Ishikawa (cell line): ENCODE data around the gene RETSAT.

ENCODE experiments used
- CEBPB ChIP-seq: IDR thresholded peaks from 2 replicates; pipeline ENCODE4 v1.6.1; 2012
- CREB1 ChIP-seq: IDR thresholded peaks from 2 replicates; pipeline ENCODE4 v1.6.1; 2012; ENCODE audit warnings: low read depth
- EGR1 ChIP-seq: IDR thresholded peaks from 2 replicates; pipeline ENCODE4 v1.6.1; 2012
- EP300 ChIP-seq: IDR thresholded peaks from 2 replicates; pipeline ENCODE4 v1.6.1; 2012; ENCODE audit warnings: borderline replicate concordance
- FOXM1 ChIP-seq: IDR thresholded peaks from 2 replicates; pipeline ENCODE4 v1.6.1; 2012; ENCODE audit warnings: low read depth, borderline replicate concordance
- NFIC ChIP-seq: IDR thresholded peaks from 2 replicates; pipeline ENCODE4 v1.6.1; 2012
- RAD21 ChIP-seq: IDR thresholded peaks from 2 replicates; pipeline ENCODE4 v1.6.1; 2012; ENCODE audit warnings: low read depth
- TAF1 ChIP-seq: IDR thresholded peaks from 2 replicates; pipeline ENCODE4 v1.6.1; 2012; ENCODE audit warnings: low read depth, mild to moderate bottlenecking
- TCF12 ChIP-seq: IDR thresholded peaks from 2 replicates; pipeline ENCODE4 v1.6.1; 2012; ENCODE audit warnings: low read depth
- TEAD4 ChIP-seq: IDR thresholded peaks from 2 replicates; pipeline ENCODE4 v1.6.1; 2012
- YY1 ChIP-seq: IDR thresholded peaks from 2 replicates; pipeline ENCODE4 v1.6.1; 2012; ENCODE audit warnings: low read depth
- ZBTB7A ChIP-seq: IDR thresholded peaks from 2 replicates; pipeline ENCODE4 v1.6.1; 2012; ENCODE audit warnings: low read depth
- TF ChIP-seq, protein P1 (sequence below): IDR thresholded peaks from 2 replicates; pipeline ENCODE4 v1.6.1; 2012
- TF ChIP-seq, protein P2 (sequence below): IDR thresholded peaks from 2 replicates; pipeline ENCODE4 v1.6.1; 2012
- TF ChIP-seq, protein P3 (sequence below): IDR thresholded peaks from 2 replicates; pipeline ENCODE4 v1.6.1; 2012; ENCODE audit warnings: low read depth, mild to moderate bottlenecking

RETSAT gene

DNA sequence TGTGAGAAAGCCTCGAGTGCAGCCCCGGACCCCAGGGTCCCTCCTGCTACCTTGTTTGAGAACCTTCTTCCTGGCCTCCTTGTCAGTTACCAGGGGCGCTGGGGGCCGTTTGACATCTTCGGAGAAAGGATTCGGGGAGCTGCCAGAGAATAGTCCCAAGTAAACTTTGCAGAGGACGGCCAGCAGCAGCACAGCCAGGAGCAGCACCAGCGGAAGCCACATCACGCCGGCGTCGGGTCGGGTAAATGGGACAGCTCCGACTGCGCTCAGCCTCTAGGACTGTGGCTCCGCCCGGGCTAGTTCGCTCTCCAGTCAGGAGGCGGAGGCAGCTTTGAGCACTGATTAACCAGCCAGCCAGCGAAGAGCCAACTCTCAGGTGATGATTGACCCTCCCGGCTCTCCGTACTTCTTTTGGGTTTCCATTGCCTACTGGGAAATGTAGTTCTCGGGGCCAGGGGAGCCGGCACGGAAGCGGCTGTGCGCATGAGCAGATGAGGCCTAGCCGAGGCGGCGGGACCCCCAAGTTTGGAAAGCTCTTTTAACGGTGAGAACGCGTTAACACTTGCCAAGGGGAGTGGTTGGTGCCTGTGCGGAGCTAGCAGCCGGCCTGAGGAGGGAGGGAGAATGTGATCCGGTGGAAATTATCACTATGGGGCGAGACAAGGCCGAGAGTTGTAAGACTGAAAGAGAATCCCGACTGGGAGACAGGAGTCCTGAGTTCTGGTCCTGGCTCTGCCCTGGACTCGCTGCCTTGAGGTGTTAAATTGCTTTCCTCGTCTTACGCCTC is at the start of gene RETSAT, which contains the start of gene ELMOD3:
Gene RETSAT (minus strand): TSS at position 243 of the 787 bp plus-strand sequence. CDS start 21 bp downstream, at position 222.
Gene ELMOD3 (plus strand): TSS at position 484 of the 787 bp plus-strand sequence. CDS start 2,430 bp downstream, outside the sequence.
- TF ChIP-seq TCF12 (peak; percentile 57; the same call in 1 of the 2 replicates), EP300 (no peak), EGR1 (peak; percentile 6; the same call in 1 of the 2 replicates), YY1 (0 out of 2 replicates have a peak, but pooled peaks have one; percentile 51), TAF1 (peak; percentile 98), RAD21 (peak; percentile 7; the same call in 1 of the 2 replicates), ZBTB7A (peak; percentile 48; the same call in 1 of the 2 replicates), FOXM1 (0 out of 2 replicates have a peak, but pooled peaks have one; percentile 38), CEBPB (no peak), NFIC (peak; percentile 65), CREB1 (no peak), TEAD4 (0 out of 2 replicates have a peak, but pooled peaks have one; percentile 22)
- TF ChIP-seq, protein P1, sequence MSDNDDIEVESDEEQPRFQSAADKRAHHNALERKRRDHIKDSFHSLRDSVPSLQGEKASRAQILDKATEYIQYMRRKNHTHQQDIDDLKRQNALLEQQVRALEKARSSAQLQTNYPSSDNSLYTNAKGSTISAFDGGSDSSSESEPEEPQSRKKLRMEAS: peak; percentile 66
- TF ChIP-seq, protein P2, sequence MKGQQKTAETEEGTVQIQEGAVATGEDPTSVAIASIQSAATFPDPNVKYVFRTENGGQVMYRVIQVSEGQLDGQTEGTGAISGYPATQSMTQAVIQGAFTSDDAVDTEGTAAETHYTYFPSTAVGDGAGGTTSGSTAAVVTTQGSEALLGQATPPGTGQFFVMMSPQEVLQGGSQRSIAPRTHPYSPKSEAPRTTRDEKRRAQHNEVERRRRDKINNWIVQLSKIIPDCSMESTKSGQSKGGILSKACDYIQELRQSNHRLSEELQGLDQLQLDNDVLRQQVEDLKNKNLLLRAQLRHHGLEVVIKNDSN: peak; percentile 25
- TF ChIP-seq, protein P3, sequence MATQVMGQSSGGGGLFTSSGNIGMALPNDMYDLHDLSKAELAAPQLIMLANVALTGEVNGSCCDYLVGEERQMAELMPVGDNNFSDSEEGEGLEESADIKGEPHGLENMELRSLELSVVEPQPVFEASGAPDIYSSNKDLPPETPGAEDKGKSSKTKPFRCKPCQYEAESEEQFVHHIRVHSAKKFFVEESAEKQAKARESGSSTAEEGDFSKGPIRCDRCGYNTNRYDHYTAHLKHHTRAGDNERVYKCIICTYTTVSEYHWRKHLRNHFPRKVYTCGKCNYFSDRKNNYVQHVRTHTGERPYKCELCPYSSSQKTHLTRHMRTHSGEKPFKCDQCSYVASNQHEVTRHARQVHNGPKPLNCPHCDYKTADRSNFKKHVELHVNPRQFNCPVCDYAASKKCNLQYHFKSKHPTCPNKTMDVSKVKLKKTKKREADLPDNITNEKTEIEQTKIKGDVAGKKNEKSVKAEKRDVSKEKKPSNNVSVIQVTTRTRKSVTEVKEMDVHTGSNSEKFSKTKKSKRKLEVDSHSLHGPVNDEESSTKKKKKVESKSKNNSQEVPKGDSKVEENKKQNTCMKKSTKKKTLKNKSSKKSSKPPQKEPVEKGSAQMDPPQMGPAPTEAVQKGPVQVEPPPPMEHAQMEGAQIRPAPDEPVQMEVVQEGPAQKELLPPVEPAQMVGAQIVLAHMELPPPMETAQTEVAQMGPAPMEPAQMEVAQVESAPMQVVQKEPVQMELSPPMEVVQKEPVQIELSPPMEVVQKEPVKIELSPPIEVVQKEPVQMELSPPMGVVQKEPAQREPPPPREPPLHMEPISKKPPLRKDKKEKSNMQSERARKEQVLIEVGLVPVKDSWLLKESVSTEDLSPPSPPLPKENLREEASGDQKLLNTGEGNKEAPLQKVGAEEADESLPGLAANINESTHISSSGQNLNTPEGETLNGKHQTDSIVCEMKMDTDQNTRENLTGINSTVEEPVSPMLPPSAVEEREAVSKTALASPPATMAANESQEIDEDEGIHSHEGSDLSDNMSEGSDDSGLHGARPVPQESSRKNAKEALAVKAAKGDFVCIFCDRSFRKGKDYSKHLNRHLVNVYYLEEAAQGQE: peak; percentile 48; the same call in 1 of the 2 replicates

DNA sequence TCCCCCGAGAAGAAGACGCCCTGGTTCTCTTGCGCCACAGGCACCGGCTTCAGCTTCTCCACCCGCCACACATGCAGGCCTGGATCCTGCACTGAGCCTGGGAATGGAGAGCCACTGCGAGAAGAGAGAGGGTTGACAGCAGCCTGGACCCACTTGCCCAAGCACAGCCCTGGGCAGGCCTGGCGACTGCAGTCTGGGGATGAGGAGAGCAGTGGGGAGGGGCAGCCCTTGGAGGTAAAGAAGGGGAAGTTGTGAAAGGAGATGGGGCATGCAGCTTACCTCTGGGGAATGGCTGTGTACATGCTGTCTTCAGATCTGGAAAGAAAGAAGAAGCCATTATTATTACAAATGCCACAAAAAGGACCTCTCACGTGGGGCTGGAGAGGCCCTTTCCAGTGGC is 47.5 kb upstream of the RETSAT start:
- TF ChIP-seq, protein P1: no peak
- TF ChIP-seq EGR1 (no peak), CEBPB (no peak), ZBTB7A (no peak), FOXM1 (no peak), YY1 (no peak), EP300 (no peak), TCF12 (no peak), RAD21 (no peak), TEAD4 (no peak), NFIC (no peak), TAF1 (no peak), CREB1 (no peak)
- TF ChIP-seq, protein P3: no peak
- TF ChIP-seq, protein P2: no peak

DNA sequence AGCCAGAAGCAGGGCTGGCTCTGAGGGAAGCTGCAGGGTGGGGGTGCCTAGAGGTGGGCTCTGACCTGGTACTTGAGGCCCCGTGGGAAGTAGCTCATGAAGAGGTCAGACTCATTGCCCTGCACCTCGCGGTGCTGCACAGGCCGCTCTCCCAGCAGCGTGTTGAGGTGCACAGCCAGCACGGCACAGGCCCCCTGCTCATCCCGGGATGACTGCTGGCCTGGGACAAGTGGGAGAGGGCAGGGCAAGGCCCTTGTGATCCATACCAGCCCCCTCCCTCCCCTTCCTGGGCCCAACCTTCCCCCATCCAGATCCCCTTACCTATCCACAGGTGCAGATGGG is 47.1 kb upstream of the RETSAT start:
- TF ChIP-seq ZBTB7A: no peak
- no peak for TF ChIP-seq CREB1
- no peak for TF ChIP-seq TEAD4
- TF ChIP-seq TCF12: no peak
- TF ChIP-seq, protein P2: no peak
- TF ChIP-seq RAD21: no peak
- no peak for TF ChIP-seq NFIC
- TF ChIP-seq, protein P1: no peak
- TF ChIP-seq YY1: no peak
- TF ChIP-seq, protein P3: no peak
- TF ChIP-seq FOXM1: no peak
- TF ChIP-seq CEBPB: no peak
- TF ChIP-seq EGR1: no peak
- TF ChIP-seq TAF1: no peak
- no peak for TF ChIP-seq EP300
